GM21619 (cell line): ENCODE data around the gene TBC1D24.
"Not testable (repeated sequence)": the region's sequence is repeated elsewhere in the genome, so short reads cannot be mapped to it uniquely, and the experiment has no call there.

Experiments
- ATAC-seq: cut with Tn5 transposase; IDR thresholded peaks from one replicate; pipeline ENCODE4 v1.9.1; 2021; ENCODE audit not compliant: unreplicated experiment

TBC1D24 gene

DNA sequence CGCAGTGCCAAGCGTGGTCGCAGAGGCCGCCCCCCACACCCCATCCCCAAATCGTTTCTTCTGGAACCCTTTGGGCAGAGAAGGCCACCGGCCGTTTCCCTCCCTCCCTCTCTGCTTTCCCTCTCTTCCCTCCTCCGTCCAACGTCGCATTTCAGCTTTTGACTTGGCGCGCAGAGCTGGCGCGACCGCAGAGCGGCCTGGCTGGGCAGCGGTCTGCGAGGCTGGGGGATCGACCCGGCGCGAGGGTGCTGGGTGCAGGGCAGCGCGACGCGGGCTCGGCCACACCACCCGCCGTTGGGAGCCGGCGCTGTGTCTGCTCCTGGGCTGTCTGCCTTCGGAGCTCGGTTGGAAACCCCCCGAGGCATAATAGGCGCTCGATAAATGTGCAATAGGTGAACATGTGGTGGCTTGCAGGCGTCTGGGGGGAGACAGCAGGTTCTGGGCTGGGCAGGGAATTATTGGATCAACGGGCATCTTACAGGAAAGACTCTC is 6.6 kb upstream of the TBC1D24 start:
- no peak for ATAC-seq

DNA sequence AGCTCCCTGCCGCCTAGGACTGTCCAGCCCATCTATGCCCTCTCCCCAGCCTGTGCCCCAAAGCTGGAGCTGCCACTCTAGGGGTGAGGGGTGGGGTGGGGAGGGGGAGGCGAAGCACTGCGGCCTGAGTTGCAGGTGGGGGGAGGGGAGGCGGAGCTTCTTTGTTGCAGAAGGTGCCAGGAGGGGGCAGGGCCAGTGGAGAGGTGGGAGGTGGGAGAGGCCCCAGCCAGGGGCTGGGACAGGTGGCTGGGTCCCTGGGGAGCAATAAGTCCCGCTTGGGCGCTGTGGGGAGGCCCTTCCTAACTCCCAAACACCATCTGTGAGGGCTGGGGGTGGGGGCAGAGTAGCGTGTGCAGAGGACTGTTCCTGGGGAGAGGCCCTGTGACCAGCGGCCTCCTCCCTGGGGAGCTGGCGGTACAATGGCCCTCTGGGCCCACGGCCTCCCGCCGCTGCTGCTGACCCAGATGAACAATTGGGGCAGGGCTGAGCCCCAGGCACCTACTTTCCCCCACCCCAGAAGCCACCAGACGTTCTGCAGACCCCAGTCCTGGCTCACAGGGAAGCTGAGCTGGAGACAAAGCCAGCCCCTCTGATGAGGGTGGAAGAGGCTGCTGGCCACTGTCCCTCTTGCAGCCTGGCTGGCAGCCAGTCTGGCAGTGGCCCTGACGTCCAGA is 6.1 kb upstream of the TBC1D24 start:
- no peak for ATAC-seq

DNA sequence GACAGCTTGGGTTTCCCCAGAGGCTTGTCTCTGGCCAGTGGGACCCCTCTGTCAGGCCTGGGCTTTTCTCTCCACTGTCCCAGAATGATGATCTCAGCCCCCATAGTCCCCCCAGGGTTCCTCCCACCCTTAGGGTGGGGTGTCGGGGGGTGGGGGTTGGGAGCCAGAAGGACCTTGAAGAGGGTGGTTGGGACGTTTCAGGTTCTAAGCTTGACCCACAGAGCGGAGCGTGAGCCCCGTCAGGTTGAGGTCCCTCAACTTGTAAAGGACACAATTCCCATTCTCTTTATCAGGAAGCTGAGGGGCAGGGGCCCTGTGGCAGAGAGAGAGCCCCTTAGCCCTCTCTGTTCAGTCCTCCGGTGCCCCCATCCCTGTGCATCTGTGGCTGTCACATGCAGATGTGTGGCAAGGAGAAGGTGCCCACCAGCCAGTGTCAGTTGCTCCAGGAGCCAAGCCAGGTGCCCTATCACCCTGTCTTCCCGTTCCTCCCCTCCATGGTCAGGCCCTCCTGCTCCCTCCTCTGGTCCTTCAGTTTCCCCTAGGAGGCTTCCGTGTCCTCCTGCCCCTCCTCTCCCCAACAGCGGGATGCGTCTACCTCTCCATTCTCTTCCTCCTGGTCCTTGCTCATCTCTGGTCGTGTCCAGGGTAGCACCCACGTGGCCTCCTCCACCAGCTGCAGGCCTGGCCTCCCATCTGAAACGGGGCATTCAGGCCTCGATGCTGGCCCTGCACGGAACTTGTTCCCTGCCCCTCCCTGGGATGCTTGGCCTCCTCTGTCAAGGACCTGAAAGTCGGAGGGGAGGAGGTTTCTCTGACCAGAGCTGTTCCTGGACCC is 5.3 kb upstream of the TBC1D24 start:
- ATAC-seq = no peak

DNA sequence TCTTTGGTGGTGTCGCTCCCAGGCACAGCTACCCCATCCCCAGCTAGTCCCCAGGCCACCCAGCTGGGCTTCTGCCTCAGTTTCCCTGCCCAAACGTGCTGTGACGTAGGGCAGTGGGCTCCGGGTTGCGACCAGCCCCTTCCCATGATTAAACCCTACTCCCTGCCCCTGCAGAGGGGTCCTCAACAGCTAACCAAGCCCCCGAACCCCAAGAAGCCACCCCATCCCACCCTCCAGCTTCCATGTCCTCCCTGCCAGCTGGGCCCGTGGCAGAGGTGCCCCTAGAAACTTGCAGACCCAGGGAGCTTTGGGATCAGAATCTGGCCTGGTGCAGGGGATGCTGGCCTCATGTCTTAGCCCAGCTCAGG is 4.7 kb upstream of the TBC1D24 start:
- ATAC-seq = no peak

DNA sequence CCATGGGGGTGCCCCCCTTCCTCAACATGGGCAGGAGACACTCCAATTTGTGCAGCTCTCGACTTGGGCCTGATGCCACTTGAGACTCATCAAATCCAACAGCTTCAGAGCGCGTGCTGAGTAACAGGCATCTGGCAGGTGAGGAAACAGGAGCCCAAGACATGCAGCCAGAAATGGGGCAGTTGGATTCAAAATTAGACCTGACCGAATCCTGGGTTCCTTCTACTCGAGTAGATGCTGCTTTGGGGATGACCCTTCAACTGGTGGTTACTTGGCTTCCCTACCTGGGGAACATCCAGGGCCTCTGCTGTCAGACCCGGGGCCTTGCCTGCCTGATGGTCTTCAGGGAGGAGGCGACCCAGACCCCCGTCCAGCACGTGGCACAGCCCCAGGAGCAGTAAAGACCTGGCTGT is 4.3 kb upstream of the TBC1D24 start:
- ATAC-seq = no peak

DNA sequence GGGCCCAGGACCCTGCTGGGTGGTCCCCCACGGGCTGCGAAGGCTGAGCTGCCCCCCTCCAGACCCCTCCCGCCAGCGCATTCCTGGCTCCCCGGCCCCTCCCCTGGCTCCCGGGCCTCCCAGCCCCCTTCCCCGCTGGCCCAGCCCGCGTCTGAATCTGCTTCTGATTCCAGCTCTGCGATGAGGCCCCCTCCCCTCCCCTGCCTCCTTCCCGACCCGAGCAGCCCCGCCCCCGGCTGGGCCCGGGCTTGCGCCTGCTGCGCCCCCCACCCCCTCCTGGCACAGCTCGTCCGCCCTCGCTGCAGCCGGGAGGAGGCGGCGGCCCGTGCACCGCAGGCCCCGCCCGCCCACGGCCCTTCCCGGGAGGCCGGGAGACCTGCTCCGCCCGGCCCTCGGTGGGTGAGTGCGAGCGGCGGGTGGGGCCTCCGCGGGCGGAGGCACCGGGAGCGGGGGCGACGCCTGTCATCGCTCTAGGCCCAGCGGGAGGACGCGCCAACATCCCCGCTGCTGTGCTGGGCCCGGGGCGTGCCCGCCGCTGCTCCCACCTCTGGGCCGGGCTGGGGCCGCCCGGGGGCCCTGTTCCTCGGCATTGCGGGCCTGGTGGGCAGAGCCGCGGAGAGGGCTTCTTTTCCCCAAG is 3.8 kb upstream of the TBC1D24 start, which contains the start of gene NTN3:
Gene NTN3, plus strand, starts transcription at position 282 of the 637 bp plus-strand sequence. CDS start 405 bp downstream, outside the sequence.
- ATAC-seq = no peak

DNA sequence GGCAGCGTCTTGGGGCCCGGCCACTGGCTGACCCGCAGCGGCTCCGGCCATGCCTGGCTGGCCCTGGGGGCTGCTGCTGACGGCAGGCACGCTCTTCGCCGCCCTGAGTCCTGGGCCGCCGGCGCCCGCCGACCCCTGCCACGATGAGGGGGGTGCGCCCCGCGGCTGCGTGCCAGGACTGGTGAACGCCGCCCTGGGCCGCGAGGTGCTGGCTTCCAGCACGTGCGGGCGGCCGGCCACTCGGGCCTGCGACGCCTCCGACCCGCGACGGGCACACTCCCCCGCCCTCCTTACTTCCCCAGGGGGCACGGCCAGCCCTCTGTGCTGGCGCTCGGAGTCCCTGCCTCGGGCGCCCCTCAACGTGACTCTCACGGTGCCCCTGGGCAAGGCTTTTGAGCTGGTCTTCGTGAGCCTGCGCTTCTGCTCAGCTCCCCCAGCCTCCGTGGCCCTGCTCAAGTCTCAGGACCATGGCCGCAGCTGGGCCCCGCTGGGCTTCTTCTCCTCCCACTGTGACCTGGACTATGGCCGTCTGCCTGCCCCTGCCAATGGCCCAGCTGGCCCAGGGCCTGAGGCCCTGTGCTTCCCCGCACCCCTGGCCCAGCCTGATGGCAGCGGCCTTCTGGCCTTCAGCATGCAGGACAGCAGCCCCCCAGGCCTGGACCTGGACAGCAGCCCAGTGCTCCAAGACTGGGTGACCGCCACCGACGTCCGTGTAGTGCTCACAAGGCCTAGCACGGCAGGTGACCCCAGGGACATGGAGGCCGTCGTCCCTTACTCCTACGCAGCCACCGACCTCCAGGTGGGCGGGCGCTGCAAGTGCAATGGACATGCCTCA is 3.1 kb upstream of the TBC1D24 start:
- ATAC-seq = no peak

DNA sequence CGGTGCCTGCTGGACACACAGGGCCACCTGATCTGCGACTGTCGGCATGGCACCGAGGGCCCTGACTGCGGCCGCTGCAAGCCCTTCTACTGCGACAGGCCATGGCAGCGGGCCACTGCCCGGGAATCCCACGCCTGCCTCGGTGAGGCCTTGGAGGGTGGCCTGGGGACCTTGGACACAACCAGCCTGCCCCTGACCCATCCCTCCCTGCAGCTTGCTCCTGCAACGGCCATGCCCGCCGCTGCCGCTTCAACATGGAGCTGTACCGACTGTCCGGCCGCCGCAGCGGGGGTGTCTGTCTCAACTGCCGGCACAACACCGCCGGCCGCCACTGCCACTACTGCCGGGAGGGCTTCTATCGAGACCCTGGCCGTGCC is 2.5 kb upstream of the TBC1D24 start:
- ATAC-seq = no peak

DNA sequence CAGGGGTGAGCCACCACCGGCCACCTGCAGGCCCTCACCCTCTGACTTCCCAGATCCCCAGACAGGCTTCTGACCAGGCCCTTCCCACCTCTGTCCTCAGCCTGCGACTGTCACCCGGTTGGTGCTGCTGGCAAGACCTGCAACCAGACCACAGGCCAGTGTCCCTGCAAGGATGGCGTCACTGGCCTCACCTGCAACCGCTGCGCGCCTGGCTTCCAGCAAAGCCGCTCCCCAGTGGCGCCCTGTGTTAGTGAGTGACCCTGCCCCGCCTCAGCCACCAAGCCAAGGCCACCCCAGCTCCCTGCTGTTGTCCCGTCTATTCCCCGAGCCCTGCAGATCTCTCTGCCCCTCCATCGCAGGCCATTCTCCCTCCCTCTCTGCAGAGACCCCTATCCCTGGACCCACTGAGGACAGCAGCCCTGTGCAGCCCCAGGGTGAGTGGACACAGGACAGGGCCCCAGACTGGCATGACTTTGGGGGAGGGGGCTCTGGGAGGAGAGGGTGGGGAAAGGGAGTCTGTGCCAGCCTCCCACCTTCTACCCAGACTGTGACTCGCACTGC is 2.0 kb upstream of the TBC1D24 start:
- no peak for ATAC-seq

DNA sequence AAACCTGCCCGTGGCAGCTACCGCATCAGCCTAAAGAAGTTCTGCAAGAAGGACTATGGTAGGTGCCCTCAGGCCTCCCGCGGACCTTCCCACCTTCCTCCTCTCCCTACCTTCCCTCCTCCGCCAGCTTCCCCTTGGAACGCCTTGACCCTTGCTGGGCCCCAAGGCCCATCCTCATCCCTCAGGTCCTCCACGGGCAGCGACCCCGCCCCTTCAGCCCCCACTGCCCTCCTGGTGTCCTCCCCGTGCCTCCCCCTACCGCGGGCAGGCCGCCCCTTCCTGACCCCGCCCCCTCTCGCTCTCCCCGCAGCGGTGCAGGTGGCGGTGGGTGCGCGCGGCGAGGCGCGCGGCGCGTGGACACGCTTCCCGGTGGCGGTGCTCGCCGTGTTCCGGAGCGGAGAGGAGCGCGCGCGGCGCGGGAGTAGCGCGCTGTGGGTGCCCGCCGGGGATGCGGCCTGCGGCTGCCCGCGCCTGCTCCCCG is 1.4 kb upstream of the TBC1D24 start:
- no peak for ATAC-seq

DNA sequence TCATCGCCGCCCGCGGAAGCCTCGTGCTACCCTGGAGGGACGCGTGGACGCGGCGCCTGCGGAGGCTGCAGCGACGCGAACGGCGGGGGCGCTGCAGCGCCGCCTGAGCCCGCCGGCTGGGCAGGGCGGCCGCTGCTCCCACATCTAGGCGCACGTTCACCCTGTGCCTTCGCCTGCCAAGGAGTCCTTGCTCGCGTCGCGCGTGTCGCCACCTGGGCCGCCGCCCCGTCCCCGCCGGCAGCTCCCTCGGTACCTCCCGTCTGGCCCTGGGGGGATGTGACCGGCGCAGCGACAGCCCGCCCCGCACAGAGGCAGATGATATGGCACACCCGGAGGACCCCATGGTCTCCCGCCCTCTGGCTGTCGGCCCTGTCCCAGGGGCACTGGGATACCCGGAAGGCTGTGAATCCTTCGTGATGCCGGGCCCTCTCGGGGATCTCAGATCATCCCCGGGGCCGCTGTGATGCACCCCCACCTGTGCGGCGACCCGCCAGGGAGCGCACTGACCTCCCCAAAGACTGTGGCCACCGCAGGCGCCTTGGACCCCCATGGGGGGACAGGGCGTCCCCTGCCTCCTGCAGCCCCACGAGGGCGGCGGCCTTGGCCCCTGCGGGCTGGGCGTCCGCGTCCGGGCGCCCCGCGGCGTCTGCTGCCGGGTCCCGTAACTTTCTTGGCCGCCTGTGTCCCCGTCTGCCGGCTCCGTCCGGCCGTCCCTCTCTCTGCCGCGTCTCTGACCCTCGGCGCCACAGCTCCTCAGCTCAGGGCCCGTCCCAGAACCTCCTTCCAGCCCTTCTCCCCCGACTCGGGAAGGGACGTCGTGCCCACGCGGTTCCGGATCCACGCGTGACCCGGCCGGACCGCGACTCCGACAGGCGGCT is 689 bp upstream of the TBC1D24 start:
- no peak for ATAC-seq

DNA sequence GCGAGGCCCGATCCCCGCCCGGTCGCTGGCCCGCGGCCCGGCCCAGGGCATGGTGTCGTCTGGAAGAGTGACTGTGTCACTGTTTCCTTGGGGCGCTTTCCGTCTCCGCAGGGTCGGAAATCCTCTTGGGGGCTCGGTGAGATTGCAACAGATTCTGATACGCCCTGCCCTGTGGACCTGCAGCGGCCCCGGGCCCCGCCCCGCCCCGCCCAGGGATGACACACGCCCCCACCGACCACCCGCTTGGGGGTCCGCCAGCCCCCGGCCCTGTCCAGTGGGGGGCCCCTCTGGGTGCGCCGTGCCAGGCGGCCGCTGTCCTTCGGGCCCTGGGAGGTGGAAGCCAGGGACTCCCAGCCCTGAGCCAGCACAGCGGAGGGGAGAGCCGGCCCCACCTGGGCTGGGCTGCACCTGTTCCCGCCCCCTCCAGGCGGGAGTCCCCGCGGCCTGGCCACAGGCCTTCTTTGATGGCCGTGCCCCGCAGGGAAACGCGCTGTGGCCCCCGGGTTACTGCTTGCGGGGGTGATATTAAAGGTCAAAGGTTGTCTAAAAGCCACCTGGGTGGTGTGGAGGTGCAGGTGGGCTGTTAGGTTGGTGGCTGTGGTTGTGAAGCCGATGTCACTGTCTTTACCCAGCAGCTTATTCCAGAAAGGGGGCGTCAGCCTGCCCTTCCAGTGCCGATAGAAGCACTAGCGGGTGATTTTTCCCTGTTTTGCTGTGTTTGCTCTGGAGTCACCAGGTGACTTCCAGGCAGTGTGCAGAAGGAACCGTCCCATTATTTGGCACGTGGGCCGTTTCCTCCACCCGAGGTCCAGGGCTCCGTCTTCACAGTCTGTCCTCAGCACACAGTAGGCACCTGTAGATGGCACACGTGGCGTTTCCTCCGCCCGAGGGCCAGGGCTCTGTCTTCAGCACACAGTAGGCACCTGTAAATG is 752 bp downstream of the TBC1D24 start:
- no peak for ATAC-seq

DNA sequence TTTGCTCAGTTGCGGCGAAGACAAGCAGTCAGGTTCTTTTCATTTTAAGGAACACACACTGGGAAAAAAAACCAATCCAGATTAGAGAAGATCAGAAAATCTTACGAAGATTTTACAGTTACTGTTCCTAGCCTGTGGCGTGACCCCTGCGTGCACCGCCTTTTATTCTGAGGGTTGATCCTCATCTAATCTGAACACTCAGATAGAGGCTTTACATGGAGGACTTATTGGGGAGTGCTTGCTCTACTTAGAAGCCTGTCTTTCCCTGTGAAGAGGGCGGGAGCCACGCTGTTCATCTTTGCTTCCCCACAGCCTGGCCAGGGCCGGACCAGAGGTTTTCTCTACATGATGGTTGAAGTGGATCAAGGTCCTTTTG is 1.4 kb downstream of the TBC1D24 start:
- no peak for ATAC-seq

DNA sequence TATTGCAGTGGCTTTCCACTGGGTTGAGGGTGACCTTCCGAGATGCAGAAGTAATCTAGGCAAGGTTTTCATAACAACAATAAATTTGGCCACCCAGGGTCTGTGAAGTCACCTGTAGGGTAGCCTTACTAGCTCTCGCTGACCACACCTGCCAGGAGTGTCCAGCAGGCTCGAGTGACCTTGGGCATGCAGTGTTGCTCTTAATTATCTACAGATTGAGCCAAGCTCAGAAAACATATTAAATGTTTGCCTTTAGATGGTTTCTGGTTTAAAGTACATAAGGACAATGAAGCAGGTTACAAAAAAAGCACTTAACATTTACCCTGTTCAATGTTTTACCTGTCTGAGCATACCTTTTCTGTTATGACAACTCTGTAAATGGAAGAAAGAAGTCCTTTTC is 1.8 kb downstream of the TBC1D24 start:
- ATAC-seq = no peak

DNA sequence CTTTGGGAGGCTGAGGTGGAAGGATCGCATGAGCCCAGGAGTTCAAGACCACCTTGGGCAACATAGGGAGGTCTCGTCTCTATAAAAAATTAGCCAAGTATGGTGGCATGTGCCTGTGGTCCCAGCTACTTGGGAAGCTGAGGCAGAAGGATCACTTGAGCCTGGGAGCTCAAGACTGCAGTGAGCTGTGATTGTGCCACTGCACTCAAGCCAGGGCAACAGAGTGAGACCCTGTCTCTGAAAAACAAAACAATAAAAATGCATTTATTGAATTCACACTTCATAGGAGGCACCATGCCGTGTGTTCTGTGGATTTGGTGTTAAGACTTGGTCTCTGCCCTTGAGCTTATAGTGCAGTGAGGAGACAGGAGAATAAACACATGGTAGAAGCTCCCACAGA is 2.4 kb downstream of the TBC1D24 start:
- no peak for ATAC-seq

DNA sequence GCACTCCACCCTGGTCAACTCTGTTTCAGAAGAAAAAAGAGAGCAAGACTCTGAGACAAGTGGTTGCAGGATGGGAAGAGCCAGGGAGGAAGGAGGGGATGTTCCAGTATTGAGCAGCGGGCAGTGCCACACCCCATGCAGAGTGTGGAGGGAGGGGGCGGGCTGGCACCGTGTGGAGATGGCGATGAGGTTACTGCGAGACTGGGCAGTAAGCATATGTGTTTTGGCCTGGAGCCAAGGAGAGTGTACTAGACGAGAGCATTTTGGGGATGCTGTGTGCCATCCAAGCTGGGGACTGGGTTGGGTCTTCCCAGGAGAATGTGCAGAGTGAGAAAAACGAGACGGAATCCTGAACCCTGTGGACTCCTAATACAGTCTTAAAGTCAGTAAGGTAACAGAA is 3.4 kb downstream of the TBC1D24 start:
- no peak for ATAC-seq

DNA sequence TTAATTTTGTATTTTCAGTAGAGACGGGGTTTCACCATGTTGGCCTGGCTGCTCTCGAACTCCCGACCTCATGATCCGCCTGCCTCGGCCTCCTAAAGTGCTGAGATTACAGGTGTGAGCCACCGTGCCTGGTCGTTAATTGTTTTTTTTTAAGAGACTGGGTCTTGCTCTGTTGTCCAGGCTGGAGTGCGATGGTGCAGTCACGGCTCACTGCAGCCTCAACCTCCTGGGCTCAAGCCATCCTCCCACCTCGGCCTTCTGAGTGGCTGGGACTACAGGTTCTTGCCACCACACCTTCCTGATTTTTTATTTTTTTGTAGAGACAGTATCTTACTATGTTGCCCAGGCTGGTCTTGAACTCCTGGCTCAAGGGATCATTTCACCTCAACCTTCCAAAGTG is 5.1 kb downstream of the TBC1D24 start:
- ATAC-seq = not testable (repeated sequence)

DNA sequence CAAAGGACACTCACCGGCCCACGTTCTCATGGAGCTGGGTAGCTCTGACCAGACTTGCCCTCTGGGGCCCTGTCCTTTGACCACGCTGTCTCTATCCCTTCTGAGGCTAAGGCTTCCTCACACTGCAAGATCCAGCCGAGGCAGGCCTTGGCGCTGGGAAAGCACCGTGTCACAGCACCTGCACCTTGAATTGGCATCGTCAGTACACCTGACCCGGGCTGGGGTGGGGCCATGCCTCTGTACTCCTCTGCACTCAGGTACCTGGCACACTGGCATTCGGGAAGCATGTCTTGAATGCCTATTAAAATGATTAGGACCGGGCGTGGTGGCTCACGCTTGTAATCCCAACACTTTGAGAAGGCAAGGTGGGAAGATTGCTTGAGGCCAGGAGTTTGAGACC is 6.0 kb downstream of the TBC1D24 start:
- no peak for ATAC-seq

DNA sequence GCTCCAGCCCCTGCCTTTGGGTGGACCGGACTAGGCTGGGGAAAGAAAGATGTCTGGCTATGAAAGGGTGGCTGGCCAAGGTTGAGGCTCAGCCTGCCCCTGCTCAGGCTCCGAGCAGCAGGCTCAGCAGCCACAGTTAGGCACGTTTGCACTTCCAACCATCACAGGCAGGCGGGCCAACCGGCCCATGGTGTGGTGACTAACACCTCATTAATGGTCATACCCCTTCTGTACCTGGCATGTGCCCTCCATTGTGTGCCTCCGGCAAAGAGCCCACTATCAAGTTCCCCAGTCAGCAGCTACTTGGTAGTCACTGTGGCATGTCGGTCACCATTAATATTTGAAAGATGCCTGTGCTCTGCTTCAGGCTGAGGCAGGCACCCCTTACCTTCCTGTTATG is 6.7 kb downstream of the TBC1D24 start:
- ATAC-seq = no peak
